Thyroid gland (tissue), 4 donors: ENCODE data around the gene MYLIP. TPM values are rescaled to one million over a fixed set of nuclear protein-coding genes. Genes with fewer than 3 reads are reported as not detected.

Source experiments
- DNase-seq, 2 donors: peaks; one replicate each; pipeline ENCODE4 v3.0.0-alpha.2; 2019
- H3K27ac ChIP-seq, 3 donors: fragments of 200-600 bp; sonication (generic); 1 replicate in 2 of 3; 2 replicates in 1 of 3; pipeline ENCODE4 v1.5.1; 2016 to 2019; ENCODE audit warnings: mild to moderate bottlenecking in 1 of 3, moderate library complexity in 1 of 3
- H3K27me3 ChIP-seq: fragments of 200-600 bp; sonication (generic); one replicate; pipeline ENCODE4 v1.5.1; 2019
- H3K36me3 ChIP-seq, 2 donors: fragments of 200-600 bp; sonication (generic); one replicate each; pipeline ENCODE4 v1.5.1; 2016 to 2019
- H3K4me1 ChIP-seq, 2 donors: fragments of 200-600 bp; sonication (generic); one replicate each; pipeline ENCODE4 v1.5.1; 2017 to 2019
- H3K4me3 ChIP-seq, 3 donors: fragments of 200-600 bp; sonication (generic); replicated peaks in 1 of 3; 1 replicate in 2 of 3; 2 replicates in 1 of 3; pipeline ENCODE4 v1.5.1; 2016; ENCODE audit warnings: mild to moderate bottlenecking in 1 of 3
- H3K9me3 ChIP-seq: fragments of 200-600 bp; sonication (generic); one replicate; pipeline ENCODE4 v1.5.1; 2017
- POLR2A ChIP-seq, 2 donors: fragments of 450-650 bp; IDR thresholded peaks; one replicate each; pipeline ENCODE4 v1.6.1; 2017; ENCODE audit warnings: antibody characterized with exemption in 2 of 2, mild to moderate bottlenecking in 2 of 2, moderate library complexity in 1 of 2
- WGBS, 2 donors: methylation state at CpG; one replicate each; pipeline ENCODE4 v1.1.5; 2017; 5-methylcytosine and 5-hydroxymethylcytosine counted together
- intact Hi-C: fragments of 100-400 bp; cut with DNase I; formaldehyde crosslinking; loops from one replicate; pipeline ENCODE4 v1.15.1; 2023
- total RNA-seq, 4 donors: library from RNA; depleted of rRNA; stranded (reverse); fragments of >200 nt; gene quantifications; one replicate each; pipeline ENCODE4 v1.2.3, GENCODE V29; 2016
- TF ChIP-seq, protein P1 (sequence below), 6 experiments: fragments of 200-600 bp in 3 of 6; fragments of 450-650 bp in 3 of 6; sonication (generic) in 3 of 6; IDR thresholded peaks; one replicate each; pipeline ENCODE4 v1.5.1; 2016 to 2019; ENCODE audit warnings: antibody characterized with exemption in 6 of 6, mild to moderate bottlenecking in 2 of 6, inconsistent platforms in 1 of 6, moderate library complexity in 1 of 6

The MYLIP gene
- total RNA-seq, 4 donors from 2014 or later, result 61.8 to 108 (median 92.0) TPM

DNA sequence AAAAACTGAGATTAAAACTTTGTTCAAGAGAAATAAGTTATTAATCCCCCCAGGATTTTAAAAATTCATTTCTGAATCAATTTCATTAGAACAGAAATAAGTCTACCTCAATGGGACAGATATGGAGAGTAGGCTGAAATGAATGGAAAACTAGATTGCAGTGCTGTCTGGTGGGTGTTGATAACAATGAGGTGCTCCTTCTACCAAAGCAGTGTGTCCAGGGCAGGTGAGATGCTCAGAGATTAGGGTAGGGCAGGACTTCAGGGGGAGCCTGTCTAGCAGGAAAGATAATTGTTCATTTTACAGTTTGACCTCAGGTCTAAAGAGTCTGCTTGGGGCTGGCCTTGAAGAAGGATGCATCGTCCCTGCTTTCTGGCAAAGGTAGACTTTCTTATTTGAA is 38.0 kb upstream of the MYLIP start:
- 83 to 90% methylated on average over 1 of the region's 1 CpG for WGBS, 2 donors
- intact Hi-C loops, result no loop called here
- H3K27ac ChIP-seq, result no peak overlapping the region
- no peaks in the 10 kb centered on the region for H3K27me3 ChIP-seq
- no peaks in the 10 kb centered on the region for H3K4me1 ChIP-seq
- no peaks in the 10 kb centered on the region for H3K9me3 ChIP-seq
- no peak for DNase-seq
- H3K4me3 ChIP-seq, result no peak overlapping the region
- H3K36me3 ChIP-seq, result no peaks in the 10 kb centered on the region
- no peak for TF ChIP-seq POLR2A (IDR thresholded peaks at IDR 0.05)
- TF ChIP-seq, protein P1, sequence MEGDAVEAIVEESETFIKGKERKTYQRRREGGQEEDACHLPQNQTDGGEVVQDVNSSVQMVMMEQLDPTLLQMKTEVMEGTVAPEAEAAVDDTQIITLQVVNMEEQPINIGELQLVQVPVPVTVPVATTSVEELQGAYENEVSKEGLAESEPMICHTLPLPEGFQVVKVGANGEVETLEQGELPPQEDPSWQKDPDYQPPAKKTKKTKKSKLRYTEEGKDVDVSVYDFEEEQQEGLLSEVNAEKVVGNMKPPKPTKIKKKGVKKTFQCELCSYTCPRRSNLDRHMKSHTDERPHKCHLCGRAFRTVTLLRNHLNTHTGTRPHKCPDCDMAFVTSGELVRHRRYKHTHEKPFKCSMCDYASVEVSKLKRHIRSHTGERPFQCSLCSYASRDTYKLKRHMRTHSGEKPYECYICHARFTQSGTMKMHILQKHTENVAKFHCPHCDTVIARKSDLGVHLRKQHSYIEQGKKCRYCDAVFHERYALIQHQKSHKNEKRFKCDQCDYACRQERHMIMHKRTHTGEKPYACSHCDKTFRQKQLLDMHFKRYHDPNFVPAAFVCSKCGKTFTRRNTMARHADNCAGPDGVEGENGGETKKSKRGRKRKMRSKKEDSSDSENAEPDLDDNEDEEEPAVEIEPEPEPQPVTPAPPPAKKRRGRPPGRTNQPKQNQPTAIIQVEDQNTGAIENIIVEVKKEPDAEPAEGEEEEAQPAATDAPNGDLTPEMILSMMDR (IDR thresholded peaks at IDR 0.05), result no peak

DNA sequence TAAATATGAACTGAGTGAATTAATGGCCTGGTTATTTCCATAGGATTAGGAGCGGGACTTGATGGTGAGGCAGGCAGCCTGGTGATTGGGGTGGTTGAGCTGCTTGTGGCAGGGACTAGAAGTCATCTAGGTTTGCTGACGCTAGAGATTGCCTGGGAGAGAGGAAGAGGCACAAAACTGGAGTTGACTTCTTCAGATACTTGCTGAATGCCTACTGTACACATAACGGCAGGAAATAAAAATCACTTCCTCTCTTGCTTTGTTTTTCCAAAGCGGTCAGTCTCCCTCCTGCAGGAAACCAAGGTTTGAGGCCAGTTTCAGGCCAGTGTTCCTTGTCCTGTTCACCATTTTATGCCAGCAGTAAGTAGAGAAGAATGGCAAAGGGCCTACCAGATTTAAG is 36.7 kb upstream of the MYLIP start:
- no peak overlapping the region for H3K27ac ChIP-seq
- no peak for DNase-seq
- WGBS, 2 donors, result 69 to 82% methylated on average over 4 of the region's 4 CpGs
- intact Hi-C loops, result no loop called here
- H3K9me3 ChIP-seq, result no peaks in the 10 kb centered on the region
- H3K27me3 ChIP-seq, result no peaks in the 10 kb centered on the region
- H3K4me3 ChIP-seq, result no peak overlapping the region
- TF ChIP-seq, protein P1 (IDR thresholded peaks at IDR 0.05), result no peak
- TF ChIP-seq POLR2A (IDR thresholded peaks at IDR 0.05), result no peak
- H3K36me3 ChIP-seq, result no peaks in the 10 kb centered on the region
- no peaks in the 10 kb centered on the region for H3K4me1 ChIP-seq

DNA sequence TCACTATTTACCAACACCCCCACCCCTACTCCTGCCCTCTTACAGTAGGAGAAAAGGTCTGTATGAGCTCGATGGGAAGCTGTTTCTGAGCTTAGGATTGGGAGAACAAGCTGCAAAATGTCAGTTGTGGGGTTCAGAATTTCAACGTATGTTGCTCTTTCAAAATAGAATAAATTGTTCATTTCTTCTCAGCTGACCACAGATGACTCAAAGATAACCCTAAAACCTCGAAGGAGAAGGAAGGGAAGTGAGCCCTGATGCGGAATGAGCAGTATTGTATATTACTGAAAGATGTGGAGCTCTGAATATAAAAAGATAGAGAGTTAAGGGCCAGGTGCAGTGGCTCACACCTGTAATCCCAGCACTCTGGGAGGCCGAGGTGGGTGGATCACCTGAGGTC is 35.9 kb upstream of the MYLIP start:
- DNase-seq, result no peak
- Histone ChIP-seq H3K9me3 (no peaks in the 10 kb centered on the region), H3K36me3 (no peaks in the 10 kb centered on the region), H3K4me3 (no peak overlapping the region), H3K27me3 (no peaks in the 10 kb centered on the region), H3K4me1 (no peaks in the 10 kb centered on the region), H3K27ac (no peak overlapping the region)
- intact Hi-C loops, result no loop called here
- 83 to 87% methylated on average over 5 of the region's 5 CpGs for WGBS, 2 donors
- TF ChIP-seq, protein P1 (IDR thresholded peaks at IDR 0.05), result no peak
- no peak for TF ChIP-seq POLR2A (IDR thresholded peaks at IDR 0.05)

DNA sequence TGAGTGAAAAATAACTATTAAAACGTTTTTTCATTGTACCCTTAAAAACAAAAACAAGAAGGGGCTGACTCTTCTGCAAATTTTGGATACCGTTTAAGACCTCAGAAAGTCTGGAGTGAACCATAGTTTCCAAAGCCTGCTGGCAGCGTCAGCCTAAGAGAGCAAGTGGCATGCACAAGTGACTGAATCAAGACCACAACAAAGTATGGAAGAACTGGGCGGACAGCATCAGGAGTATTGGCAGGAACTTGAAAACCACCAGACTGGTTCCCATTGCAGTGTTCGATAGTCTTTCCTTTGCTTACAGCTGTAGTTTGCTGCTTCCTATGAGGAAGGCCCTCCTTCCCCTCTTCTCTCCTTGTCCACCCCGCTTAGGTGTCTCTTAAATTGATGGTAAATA is 33.7 kb upstream of the MYLIP start:
- Histone ChIP-seq H3K9me3 (no peaks in the 10 kb centered on the region), H3K4me3 (no peak overlapping the region), H3K27me3 (no peaks in the 10 kb centered on the region), H3K36me3 (no peaks in the 10 kb centered on the region), H3K4me1 (no peaks in the 10 kb centered on the region), H3K27ac (no peak overlapping the region)
- no peak for DNase-seq
- 78 to 83% methylated on average over 6 of the region's 6 CpGs for WGBS, 2 donors
- TF ChIP-seq POLR2A (IDR thresholded peaks at IDR 0.05), result no peak
- TF ChIP-seq, protein P1 (IDR thresholded peaks at IDR 0.05), result no peak
- intact Hi-C loops, result no loop called here

DNA sequence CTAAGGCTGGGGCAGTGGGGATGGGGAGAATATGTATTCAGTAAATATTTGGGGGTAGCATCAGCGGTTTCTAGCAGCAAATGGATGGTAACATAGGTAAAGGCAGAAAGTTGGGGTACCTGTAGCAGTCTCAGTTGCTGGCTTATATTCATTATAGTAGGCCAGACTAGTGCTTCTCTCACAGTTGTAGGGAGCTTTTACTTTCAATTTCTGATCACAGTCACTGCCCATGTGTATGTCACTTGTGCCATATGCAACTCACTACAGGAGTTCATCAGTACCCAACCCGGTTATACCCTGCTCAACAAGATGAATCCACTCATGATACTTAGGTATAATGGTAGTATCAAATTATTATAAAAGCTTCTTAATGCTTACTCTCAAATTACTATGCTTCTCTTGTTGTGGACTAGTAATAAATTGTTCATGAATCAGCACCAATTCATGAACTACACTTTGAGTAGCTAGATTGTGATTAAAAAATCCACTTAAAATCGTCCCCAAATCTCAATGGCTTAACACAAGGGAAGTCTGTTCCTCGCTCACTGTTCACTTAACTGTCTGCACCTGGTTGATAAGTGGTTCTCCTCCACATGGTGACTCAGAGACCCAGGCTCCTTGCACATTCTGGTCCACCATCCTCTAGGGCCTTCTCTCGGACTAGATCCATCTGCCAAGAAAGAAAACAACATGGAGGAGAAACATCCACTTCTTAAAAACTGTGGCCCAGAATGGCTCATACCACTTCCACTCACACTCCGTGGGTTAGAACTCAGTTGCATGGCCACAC is 31.3 kb upstream of the MYLIP start:
- Histone ChIP-seq H3K27me3 (no peaks in the 10 kb centered on the region), H3K4me3 (no peak overlapping the region), H3K27ac (no peak overlapping the region), H3K4me1 (no peaks in the 10 kb centered on the region), H3K36me3 (no peaks in the 10 kb centered on the region), H3K9me3 (no peaks in the 10 kb centered on the region)
- 82 to 94% methylated on average over 6 of the region's 6 CpGs for WGBS, 2 donors
- TF ChIP-seq, protein P1 (IDR thresholded peaks at IDR 0.05), result no peak
- TF ChIP-seq POLR2A (IDR thresholded peaks at IDR 0.05), result no peak
- DNase-seq, result no peak
- intact Hi-C loops, result no loop called here
